OCI-LY7 (cell line): ENCODE results near the gene ANP32E.

Experiments
- EZH2phosphoT487 ChIP-seq: fragments of 200-600 bp; sonication (generic); IDR thresholded peaks from 2 replicates; pipeline ENCODE4 v1.6.1; 2018; ENCODE audit warnings: low read depth, borderline replicate concordance, mild to moderate bottlenecking, mixed run types, antibody characterized with exemption, low read length, moderate library complexity, mixed read lengths
- TF ChIP-seq, protein P1 (sequence below): fragments of 200-600 bp; sonication (generic); conservative IDR thresholded peaks from 2 replicates; pipeline ENCODE4 v1.5.1; 2014; ENCODE audit warnings: mild to moderate bottlenecking, antibody characterized with exemption, low read length, moderate library complexity, mixed read lengths

DNA sequence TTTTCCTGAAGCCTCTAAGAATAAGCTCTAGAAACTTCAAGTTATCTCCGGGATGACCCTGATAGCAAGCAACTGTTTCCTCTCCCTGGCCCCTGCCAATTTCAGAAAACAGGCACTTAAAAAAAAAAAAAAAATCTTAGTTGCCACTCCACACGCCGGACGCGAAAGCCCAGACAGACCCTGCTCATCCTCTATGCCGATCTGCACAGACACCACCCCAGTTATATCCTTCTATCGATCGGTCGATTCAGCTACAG lies 1.7 kb downstream of the ANP32E start:
- TF ChIP-seq, protein P1, sequence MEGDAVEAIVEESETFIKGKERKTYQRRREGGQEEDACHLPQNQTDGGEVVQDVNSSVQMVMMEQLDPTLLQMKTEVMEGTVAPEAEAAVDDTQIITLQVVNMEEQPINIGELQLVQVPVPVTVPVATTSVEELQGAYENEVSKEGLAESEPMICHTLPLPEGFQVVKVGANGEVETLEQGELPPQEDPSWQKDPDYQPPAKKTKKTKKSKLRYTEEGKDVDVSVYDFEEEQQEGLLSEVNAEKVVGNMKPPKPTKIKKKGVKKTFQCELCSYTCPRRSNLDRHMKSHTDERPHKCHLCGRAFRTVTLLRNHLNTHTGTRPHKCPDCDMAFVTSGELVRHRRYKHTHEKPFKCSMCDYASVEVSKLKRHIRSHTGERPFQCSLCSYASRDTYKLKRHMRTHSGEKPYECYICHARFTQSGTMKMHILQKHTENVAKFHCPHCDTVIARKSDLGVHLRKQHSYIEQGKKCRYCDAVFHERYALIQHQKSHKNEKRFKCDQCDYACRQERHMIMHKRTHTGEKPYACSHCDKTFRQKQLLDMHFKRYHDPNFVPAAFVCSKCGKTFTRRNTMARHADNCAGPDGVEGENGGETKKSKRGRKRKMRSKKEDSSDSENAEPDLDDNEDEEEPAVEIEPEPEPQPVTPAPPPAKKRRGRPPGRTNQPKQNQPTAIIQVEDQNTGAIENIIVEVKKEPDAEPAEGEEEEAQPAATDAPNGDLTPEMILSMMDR = no peak
- TF ChIP-seq EZH2phosphoT487 = no peak
